ENCODE measurements around the gene COIL.
"Not testable (repeated sequence)": the region's sequence is repeated elsewhere in the genome, so short reads cannot be mapped to it uniquely, and the experiment has no call there.

Gene COIL

GRCh38 chr17:56960596-56961538 is at the start of gene COIL:
TSS of gene COIL (minus strand) at chr17:56961050. CDS start at chr17:56961019, 31 bp downstream.
- peak; percentile 89 for DNase-seq

GRCh38 chr17:57010487-57010886 is 49.6 kb upstream of the COIL start:
- DNase-seq: no peak

- DNase-seq: peak; percentile 30
Observed at GRCh38 chr17:57009737-57010445, 49.0 kb upstream of the COIL start.

- DNase-seq: no peak
Observed at GRCh38 chr17:57008958-57009357, 48.1 kb upstream of the COIL start.

GRCh38 chr17:57006040-57006439 is 45.2 kb upstream of the COIL start:
- DNase-seq: no peak

- no peak for DNase-seq
Observed at GRCh38 chr17:57004944-57005579, 44.2 kb upstream of the COIL start.

- DNase-seq: no peak
Observed at GRCh38 chr17:57002904-57003303, 42.1 kb upstream of the COIL start.

GRCh38 chr17:57001541-57001940 is 40.7 kb upstream of the COIL start:
- DNase-seq: no peak

GRCh38 chr17:56997313-56997712 is 36.5 kb upstream of the COIL start:
- no peak for DNase-seq

GRCh38 chr17:56995766-56996165 is 34.9 kb upstream of the COIL start:
- DNase-seq: no peak

GRCh38 chr17:56994009-56994792 is 33.4 kb upstream of the COIL start:
- DNase-seq: no peak

GRCh38 chr17:56992364-56992763 is 31.5 kb upstream of the COIL start:
- DNase-seq: no peak

GRCh38 chr17:56988901-56989572 is 28.2 kb upstream of the COIL start:
- DNase-seq: no peak

GRCh38 chr17:56987283-56987834 is 26.5 kb upstream of the COIL start:
- DNase-seq: no peak

- DNase-seq: no peak
Observed at GRCh38 chr17:56985371-56986162, 24.7 kb upstream of the COIL start.

- DNase-seq: no peak
Observed at GRCh38 chr17:56983366-56983765, 22.5 kb upstream of the COIL start.

GRCh38 chr17:56982312-56982711 is 21.5 kb upstream of the COIL start:
- DNase-seq: peak; percentile 77

- DNase-seq: not testable (repeated sequence)
Observed at GRCh38 chr17:56980526-56980925, 19.7 kb upstream of the COIL start.

GRCh38 chr17:56979091-56979480 is 18.2 kb upstream of the COIL start:
- DNase-seq: no peak

- no peak for DNase-seq
Observed at GRCh38 chr17:56978441-56979090, 17.7 kb upstream of the COIL start.

All from NCI-H1105 (cell line).